ENCODE measurements around the gene WSB1.

WSB1 gene

GRCh38 chr17:27362909-27363308 is 69.0 kb downstream of the WSB1 start:
- Histone ChIP-seq H3K4me1 (ENCODE audit: control insufficient read depth in 5 of 5, insufficient read depth in 5 of 5, low read length in 5 of 5) (peaks cover 0 to 17% (median 12%) of the 10 kb centered on the region in 5 donors), H3K4me3 (ENCODE audit: low read depth in 1 of 5, low read length in 5 of 5) (no peak overlapping the region), H3K9ac (ENCODE audit: low read length in 5 of 5) (no peak overlapping the region), H3K27me3 (ENCODE audit: control insufficient read depth in 5 of 5, insufficient read depth in 4 of 5, low read length in 5 of 5) (no peaks in the 10 kb centered on the region), H3K9me3 (ENCODE audit: control insufficient read depth in 5 of 5, low read length in 5 of 5) (no peaks in the 10 kb centered on the region), H3K36me3 (ENCODE audit: control insufficient read depth in 5 of 5, insufficient read depth in 5 of 5, low read length in 5 of 5) (no peaks in the 10 kb centered on the region), H3K27ac (ENCODE audit: low read depth, low read length) (no peak overlapping the region)

GRCh38 chr17:27363326-27363725 is 69.4 kb downstream of the WSB1 start:
- no peak overlapping the region for H3K4me3 ChIP-seq (ENCODE audit: low read depth in 1 of 5, low read length in 5 of 5)
- no peak overlapping the region for H3K9ac ChIP-seq (ENCODE audit: low read length in 5 of 5)
- no peaks in the 10 kb centered on the region for H3K27me3 ChIP-seq (ENCODE audit: control insufficient read depth in 5 of 5, insufficient read depth in 4 of 5, low read length in 5 of 5)
- no peaks in the 10 kb centered on the region for H3K9me3 ChIP-seq (ENCODE audit: control insufficient read depth in 5 of 5, low read length in 5 of 5)
- no peak overlapping the region for H3K27ac ChIP-seq (ENCODE audit: low read depth, low read length)
- H3K36me3 ChIP-seq (ENCODE audit: control insufficient read depth in 5 of 5, insufficient read depth in 5 of 5, low read length in 5 of 5), result no peaks in the 10 kb centered on the region
- peaks cover 0 to 17% (median 12%) of the 10 kb centered on the region in 5 donors for H3K4me1 ChIP-seq (ENCODE audit: control insufficient read depth in 5 of 5, insufficient read depth in 5 of 5, low read length in 5 of 5)

Data from subcutaneous abdominal adipose tissue (tissue), 5 donors.